EH (cell line): ENCODE results near the gene CENATAC.
"Not testable (repeated sequence)": the region's sequence is repeated elsewhere in the genome, so short reads cannot be mapped to it uniquely, and the experiment has no call there.

Experiments
- DNase-seq: peaks from one replicate; pipeline ENCODE4 v3.0.0-alpha.2; 2015; ENCODE audit warnings: low read depth

Gene CENATAC

GRCh38 chr11:119027561-119028345 lies 29.8 kb downstream of the CENATAC start:
- DNase-seq, result no peak

- DNase-seq, result no peak
Observed at GRCh38 chr11:119028346-119029068, 30.6 kb downstream of the CENATAC start.

GRCh38 chr11:119029069-119029339 lies 31.1 kb downstream of the CENATAC start:
- DNase-seq, result no peak

- DNase-seq, result no peak
Observed at GRCh38 chr11:119029340-119030028, 31.5 kb downstream of the CENATAC start.

GRCh38 chr11:119030029-119030328 lies 32.0 kb downstream of the CENATAC start:
- no peak for DNase-seq

GRCh38 chr11:119030329-119031047 lies 32.5 kb downstream of the CENATAC start, which contains the start of gene SLC37A4:
Gene SLC37A4, minus strand, starts transcription at chr11:119030877.
- peak; percentile 97 for DNase-seq

- no peak for DNase-seq
Observed at GRCh38 chr11:119031912-119032280, 34.0 kb downstream of the CENATAC start.

GRCh38 chr11:119033421-119033820 lies 35.5 kb downstream of the CENATAC start:
- DNase-seq, result not testable (repeated sequence)

GRCh38 chr11:119034813-119035212 lies 36.9 kb downstream of the CENATAC start:
- no peak for DNase-seq

GRCh38 chr11:119038884-119039283 lies 40.9 kb downstream of the CENATAC start:
- no peak for DNase-seq

- DNase-seq, result not testable (repeated sequence)
Observed at GRCh38 chr11:119039471-119039870, 41.5 kb downstream of the CENATAC start.

- peak; percentile 26 for DNase-seq
Observed at GRCh38 chr11:119041821-119042514, 44.0 kb downstream of the CENATAC start.

- DNase-seq, result no peak
Observed at GRCh38 chr11:119042927-119043326, 45.0 kb downstream of the CENATAC start.

- DNase-seq, result no peak
Observed at GRCh38 chr11:119044708-119045107, 46.8 kb downstream of the CENATAC start.

GRCh38 chr11:119046489-119046888 lies 48.6 kb downstream of the CENATAC start:
- no peak for DNase-seq

GRCh38 chr11:119047205-119047604 lies 49.3 kb downstream of the CENATAC start:
- DNase-seq, result no peak

GRCh38 chr11:119048644-119049043 lies 50.7 kb downstream of the CENATAC start:
- DNase-seq, result no peak

- no peak for DNase-seq
Observed at GRCh38 chr11:119049081-119049480, 51.1 kb downstream of the CENATAC start.

GRCh38 chr11:119051440-119052162 lies 53.7 kb downstream of the CENATAC start:
- no peak for DNase-seq

GRCh38 chr11:119052163-119052814 lies 54.4 kb downstream of the CENATAC start:
- no peak for DNase-seq

GRCh38 chr11:119054418-119054817 lies 56.5 kb downstream of the CENATAC start:
- DNase-seq, result no peak
